HG03354 (cell line): ENCODE data around the gene SBF1.

Source experiments
- ATAC-seq: cut with Tn5 transposase; IDR thresholded peaks from one replicate; pipeline ENCODE4 v1.9.1; 2021; ENCODE audit warnings: mild to moderate bottlenecking; ENCODE audit not compliant: unreplicated experiment, poor library complexity, severe bottlenecking

Gene SBF1

GRCh38 chr22:50447576-50448551 lies 27.0 kb downstream of the SBF1 start:
- ATAC-seq = no peak

GRCh38 chr22:50446708-50447575 lies 27.9 kb downstream of the SBF1 start:
- ATAC-seq = no peak

GRCh38 chr22:50445880-50446707 lies 28.7 kb downstream of the SBF1 start:
- no peak for ATAC-seq

GRCh38 chr22:50445071-50445879 lies 29.6 kb downstream of the SBF1 start:
- no peak for ATAC-seq

GRCh38 chr22:50444663-50445062 lies 30.2 kb downstream of the SBF1 start:
- ATAC-seq = no peak

GRCh38 chr22:50443801-50444625 lies 30.8 kb downstream of the SBF1 start:
- ATAC-seq = no peak

- ATAC-seq = no peak
Observed at GRCh38 chr22:50443197-50443596, 31.6 kb downstream of the SBF1 start.

GRCh38 chr22:50441428-50441993 lies 33.3 kb downstream of the SBF1 start:
- no peak for ATAC-seq

- no peak for ATAC-seq
Observed at GRCh38 chr22:50440544-50441249, 34.1 kb downstream of the SBF1 start.

- ATAC-seq = no peak
Observed at GRCh38 chr22:50439871-50440331, 34.9 kb downstream of the SBF1 start.

GRCh38 chr22:50439314-50439870 lies 35.4 kb downstream of the SBF1 start:
- ATAC-seq = no peak

GRCh38 chr22:50438305-50439275 lies 36.2 kb downstream of the SBF1 start:
- ATAC-seq = no peak

GRCh38 chr22:50437511-50438304 lies 37.1 kb downstream of the SBF1 start:
- ATAC-seq = no peak

- ATAC-seq = no peak
Observed at GRCh38 chr22:50436841-50437341, 37.9 kb downstream of the SBF1 start.
